Mucosa of stomach (tissue), 1 donor: ENCODE measurements around the gene LHX4.

Source experiments
- H3K27me3 ChIP-seq: one replicate; pipeline ENCODE4 v1.7.0; 2013; ENCODE audit warnings: mild to moderate bottlenecking, low read length; ENCODE audit not compliant: control insufficient read depth, insufficient read depth
- H3K36me3 ChIP-seq: one replicate; pipeline ENCODE4 v1.7.0; 2013; ENCODE audit warnings: low read length; ENCODE audit not compliant: control insufficient read depth, insufficient read depth
- H3K4me1 ChIP-seq: one replicate; pipeline ENCODE4 v1.7.0; 2013; ENCODE audit warnings: mild to moderate bottlenecking, low read length; ENCODE audit not compliant: control insufficient read depth, insufficient read depth
- H3K4me3 ChIP-seq: one replicate; pipeline ENCODE4 v1.7.0; 2013; ENCODE audit warnings: low read length
- H3K9ac ChIP-seq: one replicate; pipeline ENCODE4 v1.7.0; 2013; ENCODE audit warnings: mild to moderate bottlenecking, low read length, moderate library complexity
- H3K9me3 ChIP-seq: one replicate; pipeline ENCODE4 v1.7.0; 2013; ENCODE audit warnings: mild to moderate bottlenecking, low read length, moderate library complexity; ENCODE audit not compliant: control insufficient read depth
- donor health status: Pancreatic carcinoma.

The LHX4 gene

DNA sequence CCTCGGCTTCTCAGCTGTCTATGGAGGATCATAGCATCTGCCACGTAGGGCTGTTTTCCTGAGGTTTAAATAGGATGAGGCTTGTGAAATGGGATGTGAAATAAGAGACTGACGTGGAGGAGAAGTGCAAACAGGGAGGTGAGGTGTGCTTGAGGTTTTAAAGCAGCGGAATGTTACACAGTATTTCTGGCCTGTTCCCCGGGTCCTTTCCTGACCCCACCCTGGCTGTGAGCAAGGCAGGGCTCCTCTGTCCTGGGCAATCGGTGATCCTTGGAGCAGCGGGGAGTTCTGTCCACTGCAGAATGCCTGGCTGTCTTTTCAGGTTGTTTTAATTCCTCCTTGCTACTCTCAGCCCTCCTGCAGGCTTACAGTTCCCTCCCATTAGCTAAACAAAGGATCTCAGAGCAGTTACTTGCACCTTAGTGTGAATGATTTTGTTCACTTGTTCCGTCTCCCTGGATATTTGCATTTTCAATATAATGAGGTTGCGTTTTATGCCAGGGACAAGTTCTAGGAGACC is 38.6 kb downstream of the LHX4 start:
- Histone ChIP-seq H3K36me3 (no peaks in the 10 kb centered on the region), H3K27me3 (peaks cover 10% of the 10 kb centered on the region), H3K9ac (no peak overlapping the region), H3K9me3 (no peaks in the 10 kb centered on the region), H3K4me1 (peaks cover 26% of the 10 kb centered on the region), H3K4me3 (no peak overlapping the region)

DNA sequence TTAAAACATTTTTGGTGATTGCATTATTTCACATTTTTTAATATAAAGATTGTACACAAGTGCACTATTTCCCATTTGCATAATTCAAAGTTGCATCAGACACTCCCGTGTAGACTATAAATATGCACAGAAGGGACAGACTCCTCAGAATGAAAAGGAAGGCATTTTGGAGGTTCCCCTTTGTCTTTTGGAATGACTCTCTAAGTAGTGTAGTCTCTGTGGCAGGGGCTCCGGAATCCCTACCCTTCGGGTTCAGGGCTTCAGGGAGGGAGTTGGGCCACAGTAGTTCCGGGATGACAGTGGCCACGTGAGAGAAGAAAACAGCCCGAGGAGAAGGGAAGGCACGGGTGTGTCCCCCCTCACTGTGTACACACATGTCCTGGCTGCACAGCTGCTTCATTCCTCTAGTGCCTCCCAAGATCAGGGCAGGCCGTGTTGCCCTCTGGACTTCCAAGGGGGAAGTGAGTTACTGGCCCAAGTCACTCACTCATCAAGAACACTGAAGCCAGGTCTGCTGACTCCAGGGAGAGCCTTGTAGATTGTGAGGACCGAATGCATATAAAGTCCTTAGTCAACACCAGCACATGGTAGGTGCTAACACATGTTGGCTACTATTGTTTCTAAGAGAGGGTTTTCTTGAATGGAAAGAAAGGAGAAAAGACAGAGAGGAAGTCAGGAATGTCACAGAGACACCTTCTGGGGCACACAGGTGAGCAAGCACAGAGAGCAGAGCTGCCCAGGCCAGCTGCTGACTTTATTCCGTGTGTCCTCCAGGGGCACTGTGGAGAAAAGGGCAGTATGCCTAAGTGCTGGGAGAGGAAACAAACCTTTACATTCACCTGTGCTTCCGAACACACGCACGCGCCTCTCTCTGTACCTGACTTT is 39.8 kb downstream of the LHX4 start:
- H3K9ac ChIP-seq: no peak overlapping the region
- H3K27me3 ChIP-seq: peaks cover 3% of the 10 kb centered on the region
- no peak overlapping the region for H3K4me3 ChIP-seq
- peaks cover 26% of the 10 kb centered on the region for H3K4me1 ChIP-seq
- H3K9me3 ChIP-seq: no peaks in the 10 kb centered on the region
- peaks cover 6% of the 10 kb centered on the region for H3K36me3 ChIP-seq

GRCh38 chr1:180270530-180271271 is 40.6 kb downstream of the LHX4 start:
- peaks cover 26% of the 10 kb centered on the region for H3K4me1 ChIP-seq
- H3K9me3 ChIP-seq: no peaks in the 10 kb centered on the region
- no peaks in the 10 kb centered on the region for H3K27me3 ChIP-seq
- H3K4me3 ChIP-seq: no peak overlapping the region
- H3K9ac ChIP-seq: peak overlapping the region; percentile 30
- peaks cover 6% of the 10 kb centered on the region for H3K36me3 ChIP-seq

GRCh38 chr1:180271272-180272255 is 41.5 kb downstream of the LHX4 start:
- Histone ChIP-seq H3K9ac (no peak overlapping the region), H3K9me3 (no peaks in the 10 kb centered on the region)

GRCh38 chr1:180272395-180272794 is 42.3 kb downstream of the LHX4 start:
- Histone ChIP-seq H3K4me3 (no peak overlapping the region), H3K27me3 (no peaks in the 10 kb centered on the region), H3K4me1 (peaks cover 26% of the 10 kb centered on the region), H3K9ac (no peak overlapping the region), H3K36me3 (peaks cover 6% of the 10 kb centered on the region), H3K9me3 (no peaks in the 10 kb centered on the region)

More at GRCh38 chr1:180271272-180272255, 41.5 kb downstream of the LHX4 start:
- H3K4me1 ChIP-seq: peaks cover 26% of the 10 kb centered on the region
- H3K27me3 ChIP-seq: no peaks in the 10 kb centered on the region
- peaks cover 6% of the 10 kb centered on the region for H3K36me3 ChIP-seq
- no peak overlapping the region for H3K4me3 ChIP-seq

GRCh38 chr1:180273066-180273465 is 43.0 kb downstream of the LHX4 start:
- Histone ChIP-seq H3K36me3 (peaks cover 6% of the 10 kb centered on the region), H3K27me3 (no peaks in the 10 kb centered on the region), H3K4me1 (peaks cover 26% of the 10 kb centered on the region), H3K4me3 (no peak overlapping the region), H3K9me3 (no peaks in the 10 kb centered on the region), H3K9ac (no peak overlapping the region)

GRCh38 chr1:180274221-180274620 is 44.2 kb downstream of the LHX4 start:
- Histone ChIP-seq H3K9me3 (no peaks in the 10 kb centered on the region), H3K4me3 (no peak overlapping the region), H3K9ac (no peak overlapping the region), H3K4me1 (peaks cover 26% of the 10 kb centered on the region), H3K36me3 (peaks cover 6% of the 10 kb centered on the region), H3K27me3 (no peaks in the 10 kb centered on the region)

- no peak overlapping the region for H3K4me3 ChIP-seq
- peaks cover 13% of the 10 kb centered on the region for H3K4me1 ChIP-seq
- no peaks in the 10 kb centered on the region for H3K27me3 ChIP-seq
- no peaks in the 10 kb centered on the region for H3K9me3 ChIP-seq
- peaks cover 6% of the 10 kb centered on the region for H3K36me3 ChIP-seq
- H3K9ac ChIP-seq: no peak overlapping the region
Measured at GRCh38 chr1:180275726-180276125, 45.7 kb downstream of the LHX4 start.

- H3K27me3 ChIP-seq: no peaks in the 10 kb centered on the region
- no peak overlapping the region for H3K4me3 ChIP-seq
- H3K9me3 ChIP-seq: no peaks in the 10 kb centered on the region
- peaks cover 6% of the 10 kb centered on the region for H3K36me3 ChIP-seq
- no peaks in the 10 kb centered on the region for H3K4me1 ChIP-seq
- no peak overlapping the region for H3K9ac ChIP-seq
Measured at GRCh38 chr1:180277476-180278193, 47.6 kb downstream of the LHX4 start.

- H3K4me1 ChIP-seq: no peaks in the 10 kb centered on the region
Measured at GRCh38 chr1:180278194-180278515, 48.1 kb downstream of the LHX4 start.

More at GRCh38 chr1:180278194-180278515, 48.1 kb downstream of the LHX4 start:
- H3K9me3 ChIP-seq: no peaks in the 10 kb centered on the region
- H3K36me3 ChIP-seq: peaks cover 6% of the 10 kb centered on the region
- no peak overlapping the region for H3K9ac ChIP-seq
- H3K4me3 ChIP-seq: no peak overlapping the region
- H3K27me3 ChIP-seq: no peaks in the 10 kb centered on the region
